Neuronal stem cell (in vitro differentiated cells): Measurements from ENCODE around the gene ACP3.
A peak's percentile ranks its signal among the peaks of the same experiment; 100 is the strongest.

Experiments
- DNase-seq: peaks from one replicate; pipeline ENCODE4 v3.0.0-alpha.2; 2013; ENCODE audit warnings: low spot score
- H2AFZ ChIP-seq: one replicate; pipeline ENCODE4 v1.6.1; 2013; ENCODE audit warnings: mild to moderate bottlenecking, low read length, inconsistent platforms
- H2AK5ac ChIP-seq: 2 replicates; pipeline ENCODE4 v1.6.1; 2013; ENCODE audit warnings: low read depth, mild to moderate bottlenecking, inconsistent platforms, low read length, moderate library complexity, mixed read lengths
- H2BK120ac ChIP-seq: 2 replicates; pipeline ENCODE4 v1.6.1; 2013; ENCODE audit warnings: low read depth, mild to moderate bottlenecking, inconsistent platforms, low read length, moderate library complexity, mixed read lengths
- H2BK12ac ChIP-seq: one replicate; pipeline ENCODE4 v1.6.1; 2013; ENCODE audit warnings: low read length, inconsistent platforms
- H2BK15ac ChIP-seq: 2 replicates; pipeline ENCODE4 v1.6.1; 2013; ENCODE audit warnings: mild to moderate bottlenecking, low read length, inconsistent platforms, mixed read lengths
- H2BK5ac ChIP-seq: one replicate; pipeline ENCODE4 v1.6.1; 2013; ENCODE audit warnings: inconsistent platforms, mild to moderate bottlenecking, low read length, moderate library complexity
- H3K14ac ChIP-seq: one replicate; pipeline ENCODE4 v1.6.1; 2013; ENCODE audit warnings: low read length, inconsistent platforms
- H3K18ac ChIP-seq: 2 replicates; pipeline ENCODE4 v1.6.1; 2013; ENCODE audit warnings: low read length, inconsistent platforms
- H3K23ac ChIP-seq: 2 replicates; pipeline ENCODE4 v1.6.1; 2013; ENCODE audit warnings: low read depth, mild to moderate bottlenecking, mixed read lengths, low read length, inconsistent platforms; ENCODE audit not compliant: poor library complexity
- H3K27ac ChIP-seq: replicated peaks from 3 replicates; pipeline ENCODE4 v1.5.1; 2013; ENCODE audit warnings: low read length, inconsistent platforms
- H3K27me3 ChIP-seq, 3 experiments: 2 replicates each; pipeline ENCODE4 v1.6.1; 2013; ENCODE audit warnings: low read length in 3 of 3, mild to moderate bottlenecking in 2 of 3, inconsistent platforms in 1 of 3, low read depth in 1 of 3, mixed read lengths in 1 of 3, moderate library complexity in 1 of 3; ENCODE audit not compliant: control insufficient read depth in 3 of 3, insufficient read depth in 3 of 3
- H3K36me3 ChIP-seq, 2 donors: replicated peaks in 1 of 2; 2 replicates each; pipeline ENCODE4 v1.6.1; 2013; ENCODE audit warnings: low read length in 2 of 2; ENCODE audit not compliant: control insufficient read depth in 2 of 2, insufficient read depth in 2 of 2
- H3K4ac ChIP-seq: 2 replicates; pipeline ENCODE4 v1.6.1; 2013; ENCODE audit warnings: inconsistent platforms, mild to moderate bottlenecking, low read length, moderate library complexity
- H3K4me1 ChIP-seq, 2 donors: 1 replicate in 1 of 2; 2 replicates in 1 of 2; pipeline ENCODE4 v1.6.1; 2013; ENCODE audit warnings: low read length in 2 of 2, low read depth in 1 of 2; ENCODE audit not compliant: control insufficient read depth in 2 of 2, insufficient read depth in 1 of 2
- H3K4me2 ChIP-seq: one replicate; pipeline ENCODE4 v1.6.1; 2013; ENCODE audit warnings: mild to moderate bottlenecking, low read length, inconsistent platforms; ENCODE audit not compliant: insufficient read depth, poor library complexity, severe bottlenecking
- H3K4me3 ChIP-seq, 2 donors: 2 replicates each; pipeline ENCODE4 v1.5.1; 2013; ENCODE audit warnings: low read length in 2 of 2, mild to moderate bottlenecking in 2 of 2, inconsistent platforms in 1 of 2, moderate library complexity in 1 of 2
- H3K79me1 ChIP-seq: one replicate; pipeline ENCODE4 v1.6.1; 2013; ENCODE audit warnings: low read depth, mild to moderate bottlenecking, inconsistent platforms, low read length, moderate library complexity
- H3K9ac ChIP-seq: one replicate; pipeline ENCODE4 v1.6.1; 2013; ENCODE audit warnings: mild to moderate bottlenecking, low read depth, low read length, inconsistent platforms; ENCODE audit not compliant: poor library complexity
- H3K9me3 ChIP-seq, 2 donors: replicated peaks in 1 of 2; 2 replicates each; pipeline versions ENCODE3 to v1.6.1; 2013; ENCODE audit warnings: low read length in 2 of 2, mild to moderate bottlenecking in 2 of 2, inconsistent platforms in 1 of 2, low read depth in 1 of 2, mixed read lengths in 1 of 2, moderate library complexity in 1 of 2; ENCODE audit not compliant: control insufficient read depth in 2 of 2, insufficient read depth in 1 of 2
- H4K8ac ChIP-seq: one replicate; pipeline ENCODE4 v1.6.1; 2013; ENCODE audit warnings: low read depth, mild to moderate bottlenecking, inconsistent platforms, low read length, moderate library complexity
- H4K91ac ChIP-seq: one replicate; pipeline ENCODE4 v1.6.1; 2013; ENCODE audit warnings: low read length, low read depth, mild to moderate bottlenecking, inconsistent platforms; ENCODE audit not compliant: poor library complexity
- WGBS, 2 donors: extraction: QIAGEN DNeasy Blood & Tissue Kit; methylation state at CpG; one replicate each; pipeline ENCODE4 v1.1.7; 2013; ENCODE audit warnings: missing lambda C conversion rate in 2 of 2, mixed read lengths in 1 of 2; ENCODE audit not compliant: insufficient read length in 2 of 2, insufficient replicate concordance in 1 of 2; ENCODE audit errors: extremely low coverage in 2 of 2; 5-methylcytosine and 5-hydroxymethylcytosine counted together

Gene ACP3

DNA sequence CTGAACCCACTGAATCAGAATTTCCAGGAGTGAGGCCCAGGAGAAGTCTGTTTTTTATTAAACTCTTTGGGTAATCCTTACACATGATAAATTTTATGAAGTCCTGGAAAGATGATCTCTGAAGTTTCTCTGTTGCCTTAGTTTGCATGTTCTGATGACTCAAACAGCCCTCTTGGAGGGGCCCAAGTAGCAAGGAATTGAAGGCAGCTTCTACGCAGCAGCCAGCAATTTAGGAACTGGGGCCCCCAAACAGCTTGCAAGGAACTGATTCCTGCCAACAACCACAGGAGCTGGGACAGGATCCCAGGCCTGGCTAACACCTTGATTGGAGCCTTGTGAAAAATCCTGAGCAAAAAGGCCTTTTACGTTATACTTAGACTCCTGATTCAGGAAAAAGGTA lies 5.4 kb upstream of the ACP3 start:
- no peak overlapping the region for H3K27ac ChIP-seq
- H3K4me2 ChIP-seq, result no peak overlapping the region
- WGBS, 2 donors, result no CpG with 5 or more reads among the region's 2 CpGs
- H2BK15ac ChIP-seq, result no peak overlapping the region
- no peak overlapping the region for H3K4ac ChIP-seq
- no peak for DNase-seq
- H3K79me1 ChIP-seq, result no peaks in the 10 kb centered on the region
- no peak overlapping the region for H4K8ac ChIP-seq
- H2BK120ac ChIP-seq, result no peak overlapping the region
- H2AFZ ChIP-seq, result no peak overlapping the region
- H3K27me3 ChIP-seq, result no peaks in the 10 kb centered on the region
- H2BK12ac ChIP-seq, result no peak overlapping the region
- no peak overlapping the region for H3K23ac ChIP-seq
- no peaks in the 10 kb centered on the region for H3K36me3 ChIP-seq
- no peak overlapping the region for H2AK5ac ChIP-seq
- H3K9ac ChIP-seq, result no peak overlapping the region
- no peaks in the 10 kb centered on the region for H3K4me1 ChIP-seq
- H3K9me3 ChIP-seq, result peaks cover 0 to 2% of the 10 kb centered on the region in 2 donors
- H3K4me3 ChIP-seq, result no peak overlapping the region
- H2BK5ac ChIP-seq, result no peak overlapping the region
- peak overlapping the region; percentile 57 for H3K18ac ChIP-seq
- H3K14ac ChIP-seq, result no peak overlapping the region
- H4K91ac ChIP-seq, result no peak overlapping the region

DNA sequence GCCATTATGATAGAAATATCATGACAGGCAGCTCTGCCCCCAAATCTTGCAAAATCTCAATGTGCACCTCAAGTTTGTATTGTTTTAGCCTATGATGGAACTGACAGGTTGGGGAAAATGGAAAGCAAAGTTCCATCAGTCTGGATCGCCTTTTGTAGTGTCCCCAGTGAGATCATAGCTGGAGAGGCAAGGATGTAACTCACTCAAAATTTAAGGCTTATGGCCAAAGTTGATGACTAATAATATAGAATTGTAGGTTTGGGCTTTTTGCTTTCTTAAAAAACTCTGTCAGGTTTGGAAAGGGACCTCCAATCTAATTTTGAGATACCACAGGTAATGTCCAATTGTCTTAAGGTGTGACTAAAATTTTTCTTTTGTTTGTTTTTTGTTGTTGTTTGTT lies 1.4 kb upstream of the ACP3 start:
- Histone ChIP-seq H3K9ac (no peak overlapping the region), H3K18ac (no peak overlapping the region), H3K4me3 (no peak overlapping the region), H3K36me3 (no peaks in the 10 kb centered on the region), H3K27me3 (no peaks in the 10 kb centered on the region), H4K8ac (no peak overlapping the region), H3K27ac (no peak overlapping the region), H2BK5ac (no peak overlapping the region), H3K14ac (no peak overlapping the region), H3K4ac (no peak overlapping the region), H3K79me1 (no peaks in the 10 kb centered on the region), H3K9me3 (peaks cover 0 to 2% of the 10 kb centered on the region in 2 donors), H2AFZ (no peak overlapping the region), H2AK5ac (no peak overlapping the region), H3K23ac (no peak overlapping the region), H2BK120ac (no peak overlapping the region), H4K91ac (no peak overlapping the region), H2BK15ac (no peak overlapping the region), H2BK12ac (no peak overlapping the region), H3K4me2 (no peak overlapping the region), H3K4me1 (peaks cover 0 to 2% of the 10 kb centered on the region in 2 donors)
- no peak for DNase-seq
- no CpG with 5 or more reads among the region's 1 CpG for WGBS, 2 donors

DNA sequence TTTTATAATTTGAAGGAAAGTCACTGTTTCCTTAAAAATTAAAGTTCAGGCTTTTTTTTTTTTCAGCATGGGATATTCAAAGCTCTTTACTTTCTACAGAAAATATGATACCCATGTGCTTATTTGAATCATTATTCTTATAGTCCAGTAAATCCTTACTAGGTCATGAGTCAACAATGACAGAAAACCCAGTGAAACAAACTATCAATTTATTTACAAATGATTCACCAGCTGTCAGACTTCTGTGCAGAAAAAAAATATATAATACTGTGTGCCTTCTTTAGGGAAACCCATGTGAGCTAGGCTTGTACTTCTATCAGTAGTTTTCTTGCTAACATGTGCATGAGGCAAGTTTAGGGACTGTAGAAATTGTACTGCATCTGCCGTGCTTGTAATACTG lies 1.2 kb downstream of the ACP3 start:
- H2BK120ac ChIP-seq, result no peak overlapping the region
- no peak overlapping the region for H3K27ac ChIP-seq
- H3K4me3 ChIP-seq, result no peak overlapping the region
- H2BK15ac ChIP-seq, result no peak overlapping the region
- H4K8ac ChIP-seq, result no peak overlapping the region
- no peak overlapping the region for H3K4me2 ChIP-seq
- no peak overlapping the region for H2AFZ ChIP-seq
- H3K14ac ChIP-seq, result no peak overlapping the region
- no peak overlapping the region for H3K18ac ChIP-seq
- H2AK5ac ChIP-seq, result no peak overlapping the region
- WGBS, 2 donors, result no CpG with 5 or more reads among the region's 1 CpG
- H3K4ac ChIP-seq, result no peak overlapping the region
- H2BK5ac ChIP-seq, result no peak overlapping the region
- H3K23ac ChIP-seq, result no peak overlapping the region
- H2BK12ac ChIP-seq, result no peak overlapping the region
- H3K9me3 ChIP-seq, result peaks cover 0 to 2% of the 10 kb centered on the region in 2 donors
- no peaks in the 10 kb centered on the region for H3K36me3 ChIP-seq
- peaks cover 0 to 2% of the 10 kb centered on the region in 2 donors for H3K4me1 ChIP-seq
- H4K91ac ChIP-seq, result no peak overlapping the region
- H3K9ac ChIP-seq, result no peak overlapping the region
- no peaks in the 10 kb centered on the region for H3K79me1 ChIP-seq
- no peaks in the 10 kb centered on the region for H3K27me3 ChIP-seq
- no peak for DNase-seq

DNA sequence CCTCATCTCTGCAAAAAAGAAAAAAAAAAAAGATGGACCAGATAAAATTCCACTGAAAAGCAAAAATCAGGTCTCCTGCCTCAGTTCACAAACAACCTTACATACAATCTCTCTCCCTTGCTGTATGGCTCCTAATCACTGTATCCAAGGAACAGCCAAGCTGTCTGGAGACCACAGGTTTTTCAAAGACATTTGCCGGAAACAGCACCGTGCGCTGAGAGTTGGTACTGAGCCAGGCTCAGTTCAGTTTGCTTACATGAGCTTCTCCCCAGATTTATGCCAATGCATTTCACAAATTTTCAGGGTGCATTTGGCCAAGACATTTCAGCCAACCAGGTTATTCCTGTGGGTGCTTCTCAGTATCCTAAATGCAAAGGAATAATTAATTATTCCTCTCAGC lies 4.1 kb downstream of the ACP3 start:
- Histone ChIP-seq H2BK15ac (no peak overlapping the region), H3K4me1 (peaks cover 0 to 2% of the 10 kb centered on the region in 2 donors), H3K18ac (no peak overlapping the region), H3K14ac (no peak overlapping the region), H3K4ac (no peak overlapping the region), H2AFZ (no peak overlapping the region), H3K4me2 (no peak overlapping the region), H3K9me3 (no peaks in the 10 kb centered on the region), H3K27me3 (no peaks in the 10 kb centered on the region), H3K36me3 (no peaks in the 10 kb centered on the region), H2AK5ac (no peak overlapping the region), H3K4me3 (no peak overlapping the region), H4K8ac (no peak overlapping the region), H2BK120ac (no peak overlapping the region), H3K23ac (no peak overlapping the region), H3K9ac (no peak overlapping the region), H2BK12ac (no peak overlapping the region), H4K91ac (no peak overlapping the region), H3K27ac (no peak overlapping the region), H3K79me1 (no peaks in the 10 kb centered on the region), H2BK5ac (no peak overlapping the region)
- WGBS, 2 donors, result no CpG with 5 or more reads among the region's 3 CpGs
- no peak for DNase-seq
